Thymus (tissue), 11 donors: ENCODE results near the gene ASTN1. TPM values are rescaled to one million over a fixed set of nuclear protein-coding genes. Genes with fewer than 3 reads are reported as not detected.

Experiments used
- DNase-seq, 9 donors: peaks; one replicate each; pipeline ENCODE4 v3.0.0-alpha.2; 2013; ENCODE audit warnings: low spot score in 9 of 9, low read depth in 6 of 9, missing footprints in 1 of 9
- H3K27ac ChIP-seq, 2 donors: one replicate each; pipeline ENCODE4 v1.5.1; 2013; ENCODE audit warnings: control low read depth in 1 of 2, low read depth in 1 of 2, low read length in 1 of 2, mild to moderate bottlenecking in 1 of 2, moderate library complexity in 1 of 2
- H3K27me3 ChIP-seq, 2 donors: one replicate each; pipeline ENCODE4 v1.5.1; 2013; ENCODE audit warnings: low read length in 1 of 2; ENCODE audit not compliant: control insufficient read depth in 2 of 2, insufficient read depth in 1 of 2
- H3K36me3 ChIP-seq, 2 donors: one replicate each; pipeline ENCODE4 v1.5.1; 2013; ENCODE audit warnings: low read length in 1 of 2, mild to moderate bottlenecking in 1 of 2, moderate library complexity in 1 of 2; ENCODE audit not compliant: control insufficient read depth in 2 of 2, insufficient read depth in 2 of 2
- H3K4me1 ChIP-seq, 2 donors: one replicate each; pipeline ENCODE4 v1.5.1; 2013; ENCODE audit warnings: low read length in 2 of 2; ENCODE audit not compliant: control insufficient read depth in 2 of 2, insufficient read depth in 2 of 2
- H3K4me3 ChIP-seq, 2 donors: one replicate each; pipeline ENCODE4 v1.5.1; 2013; ENCODE audit warnings: low read length in 2 of 2, control low read depth in 1 of 2, mild to moderate bottlenecking in 1 of 2
- H3K9me3 ChIP-seq, 2 donors: one replicate each; pipeline ENCODE4 v1.5.1; 2013; ENCODE audit warnings: low read length in 1 of 2, mild to moderate bottlenecking in 1 of 2; ENCODE audit not compliant: control insufficient read depth in 2 of 2, insufficient read depth in 1 of 2
- WGBS: extraction: QIAGEN DNeasy Blood & Tissue Kit; methylation state at CpG from one replicate; pipeline ENCODE4 v1.1.7; 2013; 5-methylcytosine and 5-hydroxymethylcytosine counted together
- polyA plus RNA-seq: library from polyadenylated mRNA; stranded (reverse); fragments of 200-250 nt; gene quantifications from one replicate; pipeline ENCODE4 v1.2.3, GENCODE V29; 2013
- total RNA-seq: library from RNA; stranded (reverse); fragments of 120-200 nt; gene quantifications from one replicate; pipeline ENCODE4 v1.2.4, GENCODE V29; 2013
- donor health status: healthy.

Gene ASTN1
- total and polyA plus RNA-seq, 2 donors = 0.09 to 0.24 TPM

- 94% methylated on average over 3 of the region's 3 CpGs for WGBS
- Histone ChIP-seq H3K4me3 (no peak overlapping the region), H3K27me3 (no peaks in the 10 kb centered on the region), H3K36me3 (no peaks in the 10 kb centered on the region), H3K9me3 (no peaks in the 10 kb centered on the region), H3K4me1 (no peaks in the 10 kb centered on the region), H3K27ac (no peak overlapping the region)
- DNase-seq = no peak
These were observed 348.3 kb downstream of the ASTN1 start for GRCh38 chr1:176816232-176816631.

- no peaks in the 10 kb centered on the region for H3K4me1 ChIP-seq
- H3K36me3 ChIP-seq = no peaks in the 10 kb centered on the region
- H3K9me3 ChIP-seq = no peaks in the 10 kb centered on the region
- no peaks in the 10 kb centered on the region for H3K27me3 ChIP-seq
- no peak overlapping the region for H3K27ac ChIP-seq
- H3K4me3 ChIP-seq = no peak overlapping the region
- no peak for DNase-seq
- 84% methylated on average over 6 of the region's 6 CpGs for WGBS
These were observed 348.9 kb downstream of the ASTN1 start for GRCh38 chr1:176815621-176816020.

- H3K27me3 ChIP-seq = no peaks in the 10 kb centered on the region
- no peaks in the 10 kb centered on the region for H3K4me1 ChIP-seq
- no peak overlapping the region for H3K4me3 ChIP-seq
- 55% methylated on average over 4 of the region's 4 CpGs for WGBS
- no peak for DNase-seq
- no peaks in the 10 kb centered on the region for H3K9me3 ChIP-seq
- no peak overlapping the region for H3K27ac ChIP-seq
- H3K36me3 ChIP-seq = no peaks in the 10 kb centered on the region
These were observed 352.8 kb downstream of the ASTN1 start for GRCh38 chr1:176811511-176812288.

GRCh38 chr1:176809292-176809691 lies 355.2 kb downstream of the ASTN1 start:
- Histone ChIP-seq H3K4me3 (no peak overlapping the region), H3K9me3 (no peaks in the 10 kb centered on the region), H3K4me1 (no peaks in the 10 kb centered on the region), H3K27ac (no peak overlapping the region), H3K36me3 (no peaks in the 10 kb centered on the region), H3K27me3 (no peaks in the 10 kb centered on the region)
- no peak for DNase-seq
- WGBS = 87% methylated on average over 2 of the region's 2 CpGs

Other genes starting within 250 kb of the ASTN1 start
- gene BRINP2, start 6.2 kb upstream of the ASTN1 start, total RNA-seq = 0.09 TPM
- 0.23 TPM for gene BRINP2, start 6.2 kb upstream of the ASTN1 start, polyA plus RNA-seq